GM12801 (cell line): ENCODE data around the gene HID1.

ENCODE experiments used
- TF ChIP-seq, protein P1 (sequence below): IDR thresholded peaks from one replicate; pipeline ENCODE4 v1.5.1; 2011; ENCODE audit warnings: control low read depth; ENCODE audit not compliant: insufficient read length; ENCODE audit errors: extremely low read depth

The HID1 gene

DNA sequence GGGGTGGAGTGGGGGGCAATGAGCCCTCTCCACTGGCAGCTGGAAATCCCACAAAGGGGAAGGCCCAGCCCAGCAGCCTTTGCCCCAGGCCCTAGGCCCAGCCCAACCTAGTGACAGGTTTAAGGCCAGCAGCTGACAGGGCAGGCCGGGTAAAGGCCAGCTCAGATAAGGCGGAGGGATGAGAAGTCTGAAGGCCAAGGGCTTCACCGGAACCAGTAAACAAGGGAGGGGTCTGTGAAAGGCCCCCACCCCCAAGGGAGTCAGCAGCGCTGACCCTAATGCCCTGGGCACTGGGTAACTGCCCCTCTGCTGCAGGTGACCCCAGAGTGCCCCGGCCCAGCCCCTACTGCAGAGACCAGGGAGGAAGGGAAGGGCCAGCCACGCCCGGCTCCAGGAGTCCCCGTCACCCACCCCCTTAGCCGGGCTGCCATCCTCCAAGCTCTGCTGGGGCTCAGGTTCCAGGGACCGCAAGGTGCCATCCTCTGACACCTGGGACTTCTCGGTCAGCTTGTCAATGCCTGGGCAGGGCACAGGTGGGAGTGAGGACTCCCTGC lies 19.3 kb downstream of the HID1 start:
- TF ChIP-seq, protein P1, sequence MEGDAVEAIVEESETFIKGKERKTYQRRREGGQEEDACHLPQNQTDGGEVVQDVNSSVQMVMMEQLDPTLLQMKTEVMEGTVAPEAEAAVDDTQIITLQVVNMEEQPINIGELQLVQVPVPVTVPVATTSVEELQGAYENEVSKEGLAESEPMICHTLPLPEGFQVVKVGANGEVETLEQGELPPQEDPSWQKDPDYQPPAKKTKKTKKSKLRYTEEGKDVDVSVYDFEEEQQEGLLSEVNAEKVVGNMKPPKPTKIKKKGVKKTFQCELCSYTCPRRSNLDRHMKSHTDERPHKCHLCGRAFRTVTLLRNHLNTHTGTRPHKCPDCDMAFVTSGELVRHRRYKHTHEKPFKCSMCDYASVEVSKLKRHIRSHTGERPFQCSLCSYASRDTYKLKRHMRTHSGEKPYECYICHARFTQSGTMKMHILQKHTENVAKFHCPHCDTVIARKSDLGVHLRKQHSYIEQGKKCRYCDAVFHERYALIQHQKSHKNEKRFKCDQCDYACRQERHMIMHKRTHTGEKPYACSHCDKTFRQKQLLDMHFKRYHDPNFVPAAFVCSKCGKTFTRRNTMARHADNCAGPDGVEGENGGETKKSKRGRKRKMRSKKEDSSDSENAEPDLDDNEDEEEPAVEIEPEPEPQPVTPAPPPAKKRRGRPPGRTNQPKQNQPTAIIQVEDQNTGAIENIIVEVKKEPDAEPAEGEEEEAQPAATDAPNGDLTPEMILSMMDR, result no peak

GRCh38 chr17:74952431-74953133 lies 20.0 kb downstream of the HID1 start:
- TF ChIP-seq, protein P1, result no peak

GRCh38 chr17:74951680-74952421 lies 20.7 kb downstream of the HID1 start:
- TF ChIP-seq, protein P1, result no peak

GRCh38 chr17:74951065-74951464 lies 21.5 kb downstream of the HID1 start:
- TF ChIP-seq, protein P1, result no peak

DNA sequence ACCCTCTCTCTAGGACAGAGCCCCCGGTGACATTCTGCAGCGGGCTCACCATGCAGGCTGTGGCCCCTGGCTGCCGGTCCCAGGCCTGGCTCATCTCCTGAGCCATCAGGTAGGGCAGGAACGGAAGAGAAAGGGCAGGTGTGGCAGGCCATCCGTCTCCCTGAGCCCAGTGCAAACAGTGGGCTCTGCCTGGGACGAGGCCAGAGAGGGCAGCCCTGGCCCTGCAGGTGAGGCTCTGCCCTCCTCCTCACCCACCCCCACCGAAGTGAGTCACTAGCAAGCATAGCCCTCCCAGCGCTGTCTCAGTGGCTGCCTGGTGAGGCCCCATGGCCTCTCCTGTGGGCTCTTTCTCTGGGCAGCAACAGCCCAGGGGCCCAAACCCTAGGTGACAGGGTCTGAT lies 22.4 kb downstream of the HID1 start:
- TF ChIP-seq, protein P1, result no peak

DNA sequence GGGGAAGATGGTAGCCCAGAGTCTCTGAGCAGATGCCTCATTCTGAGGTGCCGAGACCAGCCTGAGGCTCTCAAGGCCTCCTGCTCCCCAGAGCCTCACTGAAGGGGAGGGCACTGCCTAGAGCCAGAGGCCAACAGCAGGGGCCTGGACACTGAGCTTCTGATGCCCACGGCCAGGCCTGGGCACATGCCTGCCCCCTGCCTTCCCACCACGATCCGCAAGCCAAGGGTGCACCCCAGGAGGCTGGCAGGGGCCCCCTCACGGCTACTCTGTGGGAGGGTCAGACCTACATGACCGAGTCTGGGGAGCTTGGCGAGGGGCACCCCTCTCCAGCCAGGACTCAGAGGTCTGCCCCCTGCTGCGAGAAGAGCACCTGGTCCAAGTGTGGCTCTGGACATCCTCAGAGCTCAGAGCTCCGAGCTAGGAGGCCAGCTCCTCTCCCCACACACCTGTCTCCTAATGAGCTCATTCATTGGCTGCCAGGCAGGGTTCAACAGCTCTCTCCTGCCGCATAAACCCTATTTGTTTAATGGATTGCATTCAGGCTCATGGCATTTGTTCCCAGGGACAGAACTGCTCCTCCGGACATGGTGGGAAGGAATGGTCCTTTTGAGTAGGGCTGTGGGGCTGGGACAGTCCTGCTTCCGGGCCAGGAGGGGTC lies 23.0 kb downstream of the HID1 start:
- TF ChIP-seq, protein P1, result no peak
